Left colon (tissue), 2 donors: ENCODE data around the gene TM4SF5. TPM values are rescaled to one million over a fixed set of nuclear protein-coding genes. Genes with fewer than 3 reads are reported as not detected.

Experiments used
- ATAC-seq: fragments of 200-7000 bp; cut with Tn5 transposase; one replicate; pipeline ENCODE4 v1.9.1; 2020; ENCODE audit warnings: mild to moderate bottlenecking, moderate library complexity
- DNase-seq, 2 donors: peaks; one replicate each; pipeline ENCODE4 v3.0.0-alpha.2; 2020
- intact Hi-C, 2 donors: fragments of 100-400 bp; cut with DNase I in 1 of 2; cut with micrococcal nuclease in 1 of 2; formaldehyde crosslinking; loops; one replicate each; pipeline versions ENCODE4 v1.11.2 to v1.14.0; 2022; cut with DNase I, micrococcal nuclease
- total RNA-seq, 2 donors: library from RNA; stranded (reverse); fragmentation: NEBNext Ultra II Directional; extraction: Animal tissue kit (Norgen Biotek cat#: 25700); gene quantifications; one replicate each; pipeline ENCODE4 v1.2.1, GENCODE V29; 2021
- donor health status: DM: no; HTN: no; CAD: no.
- donor health status: DM: yes; HTN: yes; CAD: no.

The TM4SF5 gene
- total RNA-seq, 2 donors from 2014 or later: 17.3 to 26.9 TPM

GRCh38 chr17:4743898-4744297, 27.8 kb upstream of the TM4SF5 start:
- intact Hi-C loops: no loop called here
- DNase-seq (no peak), ATAC-seq (no peak)

- ATAC-seq (no peak), DNase-seq (no peak)
- intact Hi-C loops: no loop called here
These were observed 26.4 kb upstream of the TM4SF5 start for GRCh38 chr17:4744999-4745969.

- intact Hi-C loops: no loop called here
- DNase-seq: no peak
- ATAC-seq: no peak
These were observed 23.8 kb upstream of the TM4SF5 start for GRCh38 chr17:4747847-4748246.

GRCh38 chr17:4748686-4749085, 23.0 kb upstream of the TM4SF5 start:
- no peak for DNase-seq
- intact Hi-C loops: no loop called here
- no peak for ATAC-seq

GRCh38 chr17:4750606-4751005, 21.1 kb upstream of the TM4SF5 start:
- ATAC-seq (no peak), DNase-seq (no peak)
- intact Hi-C loops: no loop called here

GRCh38 chr17:4751932-4752331, 19.8 kb upstream of the TM4SF5 start:
- ATAC-seq: no peak
- intact Hi-C loops: no loop called here
- DNase-seq: no peak

- ATAC-seq (no peak), DNase-seq (no peak)
- intact Hi-C loops: no loop called here
These were observed 18.3 kb upstream of the TM4SF5 start for GRCh38 chr17:4753392-4753791.

- ATAC-seq (peak; percentile 82), DNase-seq (no peak)
- intact Hi-C loops: no loop called here
These were observed 11.9 kb upstream of the TM4SF5 start for GRCh38 chr17:4759776-4760236.

GRCh38 chr17:4764595-4764994, 7.1 kb upstream of the TM4SF5 start:
- ATAC-seq (no peak), DNase-seq (no peak)
- intact Hi-C loops: no loop called here

- intact Hi-C loops: no loop called here
- ATAC-seq: no peak
- DNase-seq: no peak
These were observed 5.5 kb upstream of the TM4SF5 start for GRCh38 chr17:4766201-4766600.

- DNase-seq: no peak
These were observed 5.0 kb upstream of the TM4SF5 start for GRCh38 chr17:4766723-4767122.

GRCh38 chr17:4768298-4768697, 3.4 kb upstream of the TM4SF5 start:
- ATAC-seq: no peak
- DNase-seq: no peak
- intact Hi-C loops: no loop called here

More at GRCh38 chr17:4766723-4767122, 5.0 kb upstream of the TM4SF5 start:
- intact Hi-C loops: no loop called here
- ATAC-seq: no peak

- ATAC-seq: no peak
- DNase-seq: no peak
- intact Hi-C loops: no loop called here
These were observed 2.1 kb upstream of the TM4SF5 start for GRCh38 chr17:4769628-4770027.

GRCh38 chr17:4772235-4772613, 538 bp downstream of the TM4SF5 start:
- peak; percentile 60 to 68 for DNase-seq
- peak; percentile 82 for ATAC-seq
- intact Hi-C loops: no loop called here

- no peak for ATAC-seq
- intact Hi-C loops: no loop called here
- no peak for DNase-seq
These were observed 6.5 kb downstream of the TM4SF5 start for GRCh38 chr17:4777969-4778760.

GRCh38 chr17:4780325-4780955, 8.8 kb downstream of the TM4SF5 start:
- intact Hi-C loops: loop anchor here in 1 of 2 donors (10.0 kb wide), 2 partner anchors 46 to 104 kb away; partner anchors contain the start of genes CXCL16, MED11 and ZMYND15
- ATAC-seq (no peak), DNase-seq (no peak)

GRCh38 chr17:4782652-4783051, 11.0 kb downstream of the TM4SF5 start:
- DNase-seq (no peak), ATAC-seq (no peak)
- intact Hi-C loops: loop anchor here in 1 of 2 donors (10.0 kb wide), 2 partner anchors 48 to 102 kb away; partner anchors contain the start of genes CXCL16, MED11 and ZMYND15

GRCh38 chr17:4785311-4786105, 13.8 kb downstream of the TM4SF5 start:
- intact Hi-C loops: loop anchor here (5.0 to 10.0 kb wide), 3 partner anchors 51 to 102 kb away; partner anchors contain the start of genes CXCL16 (in 1 of the 2), MED11 (in 1 of the 2) and ZMYND15 (in 1 of the 2)
- no peak for ATAC-seq
- DNase-seq: no peak
